Esophagus squamous epithelium (tissue), 4 donors: ENCODE results near the gene P2RY14.

ENCODE experiments used
- POLR2A ChIP-seq, 4 donors: fragments of 450-650 bp; IDR thresholded peaks; one replicate each; pipeline ENCODE4 v1.6.1; 2017; ENCODE audit warnings: antibody characterized with exemption in 4 of 4, mild to moderate bottlenecking in 4 of 4, moderate library complexity in 3 of 4
- TF ChIP-seq, protein P1 (sequence below), 6 experiments: fragments of 450-650 bp in 4 of 6; fragments of 200-600 bp in 2 of 6; sonication (generic) in 2 of 6; IDR thresholded peaks; one replicate each; pipeline ENCODE4 v1.5.1; 2016 to 2019; ENCODE audit warnings: antibody characterized with exemption in 6 of 6, mild to moderate bottlenecking in 4 of 6, moderate library complexity in 4 of 6

DNA sequence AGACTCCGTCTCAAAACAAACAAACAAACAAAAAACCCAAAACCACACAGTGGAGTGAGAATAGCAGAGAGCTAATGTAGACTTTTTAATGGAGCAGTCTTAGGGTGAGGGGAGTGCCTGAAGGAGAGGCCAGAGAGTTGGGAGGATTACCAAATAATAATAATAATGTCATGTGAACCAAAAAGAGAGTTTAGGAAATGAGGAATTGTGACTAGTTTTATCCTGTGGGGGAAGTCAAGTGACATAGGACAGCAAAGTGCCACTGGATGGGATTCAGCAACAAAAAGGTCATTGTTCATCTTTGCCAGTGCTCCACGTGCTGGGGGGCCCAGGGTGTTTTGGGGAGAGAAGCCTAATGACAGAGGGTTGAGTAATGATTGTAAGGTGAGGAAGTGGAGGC, 25.4 kb upstream of the P2RY14 start:
- TF ChIP-seq, protein P1, sequence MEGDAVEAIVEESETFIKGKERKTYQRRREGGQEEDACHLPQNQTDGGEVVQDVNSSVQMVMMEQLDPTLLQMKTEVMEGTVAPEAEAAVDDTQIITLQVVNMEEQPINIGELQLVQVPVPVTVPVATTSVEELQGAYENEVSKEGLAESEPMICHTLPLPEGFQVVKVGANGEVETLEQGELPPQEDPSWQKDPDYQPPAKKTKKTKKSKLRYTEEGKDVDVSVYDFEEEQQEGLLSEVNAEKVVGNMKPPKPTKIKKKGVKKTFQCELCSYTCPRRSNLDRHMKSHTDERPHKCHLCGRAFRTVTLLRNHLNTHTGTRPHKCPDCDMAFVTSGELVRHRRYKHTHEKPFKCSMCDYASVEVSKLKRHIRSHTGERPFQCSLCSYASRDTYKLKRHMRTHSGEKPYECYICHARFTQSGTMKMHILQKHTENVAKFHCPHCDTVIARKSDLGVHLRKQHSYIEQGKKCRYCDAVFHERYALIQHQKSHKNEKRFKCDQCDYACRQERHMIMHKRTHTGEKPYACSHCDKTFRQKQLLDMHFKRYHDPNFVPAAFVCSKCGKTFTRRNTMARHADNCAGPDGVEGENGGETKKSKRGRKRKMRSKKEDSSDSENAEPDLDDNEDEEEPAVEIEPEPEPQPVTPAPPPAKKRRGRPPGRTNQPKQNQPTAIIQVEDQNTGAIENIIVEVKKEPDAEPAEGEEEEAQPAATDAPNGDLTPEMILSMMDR (IDR thresholded peaks at IDR 0.05) = no peak
- TF ChIP-seq POLR2A (IDR thresholded peaks at IDR 0.05) = no peak
